Endothelial cell of umbilical vein (primary cell): ENCODE data around the gene KCTD13. TPM values are rescaled to one million over a fixed set of nuclear protein-coding genes. Genes with fewer than 3 reads are reported as not detected.

Experiments
- BruUV-seq: library from RNA; stranded (reverse); fragments of 400-500 nt; replicated peaks from 2 replicates; lab custom pipeline; 2021; lab: Mats Ljungman, UMichigan
- CTCF ChIA-PET: fragments of 300-600, 350-600 bp; sonication (Branson Sonifier 250); formaldehyde crosslinking; loops from one replicate; lab custom pipeline; 2021; ENCODE audit warnings: antibody characterized with exemption, inconsistent platforms; lab: Charles Lee
- POLR2A ChIA-PET: fragments of 300-600, 350-600 bp; sonication (Branson Sonifier 250); formaldehyde crosslinking; loops from one replicate; lab custom pipeline; 2021; ENCODE audit warnings: antibody characterized with exemption, inconsistent platforms; lab: Charles Lee
- DNase-seq: peaks from one replicate; pipeline ENCODE4 v3.0.0-alpha.2; 2011; ENCODE audit warnings: low read depth, low spot score
- FAIRE-seq: peaks from 2 replicates; lab custom pipeline; 2011; peaks lifted over from hg19 to GRCh38; lab: Jason Lieb, UNC
- H2AFZ ChIP-seq: 2 replicates; pipeline ENCODE4 v1.6.0; 2012; ENCODE audit warnings: low read depth, low read length, control low read depth, inconsistent platforms
- H3K27ac ChIP-seq: 2 replicates; pipeline ENCODE4 v1.5.1; 2011; ENCODE audit warnings: low read depth, mild to moderate bottlenecking, control low read depth, low read length, moderate library complexity; ENCODE audit not compliant: insufficient read depth
- H3K27me3 ChIP-seq, 2 experiments: 2 replicates each; pipeline versions ENCODE4 v1.6.0 to v1.6.1; 2011; ENCODE audit warnings: low read length in 2 of 2, mixed read lengths in 1 of 2; ENCODE audit not compliant: control insufficient read depth in 2 of 2, insufficient read depth in 2 of 2
- H3K36me3 ChIP-seq, 2 experiments: 2 replicates in 1 of 2; 3 replicates in 1 of 2; pipeline ENCODE4 v1.5.1; 2011; ENCODE audit warnings: low read length in 2 of 2, mild to moderate bottlenecking in 1 of 2, moderate library complexity in 1 of 2; ENCODE audit not compliant: control insufficient read depth in 2 of 2, insufficient read depth in 2 of 2; ENCODE audit errors: extremely low read depth in 1 of 2
- H3K4me1 ChIP-seq: 3 replicates; pipeline ENCODE4 v1.5.1; 2011; ENCODE audit warnings: mild to moderate bottlenecking, low read length; ENCODE audit not compliant: control insufficient read depth, insufficient read depth; ENCODE audit errors: extremely low read depth
- H3K4me2 ChIP-seq: 2 replicates; pipeline ENCODE4 v1.6.1; 2011; ENCODE audit warnings: low read length, control low read depth, mixed read lengths; ENCODE audit not compliant: insufficient read depth
- H3K4me3 ChIP-seq, 3 experiments: fragments of 200-600 bp in 1 of 3; sonication (generic), shearing (Covaris generic) in 1 of 3; replicated peaks in 1 of 3; 2 replicates each; pipeline ENCODE4 v1.5.1; 2011 to 2016; ENCODE audit warnings: control low read depth in 3 of 3, low read length in 3 of 3, mild to moderate bottlenecking in 2 of 3, inconsistent platforms in 1 of 3, low read depth in 1 of 3, moderate library complexity in 1 of 3; ENCODE audit not compliant: insufficient read depth in 1 of 3
- H3K79me2 ChIP-seq: 2 replicates; pipeline ENCODE4 v1.6.0; 2012; ENCODE audit warnings: low read length, inconsistent platforms; ENCODE audit not compliant: control insufficient read depth, insufficient read depth
- H3K9ac ChIP-seq: replicated peaks from 2 replicates; pipeline ENCODE3; 2011; ENCODE audit warnings: low read length, control low read depth; ENCODE audit not compliant: insufficient read depth; ENCODE audit errors: extremely low read depth
- H3K9me1 ChIP-seq: replicated peaks from 3 replicates; pipeline ENCODE4 v1.6.0; 2011; ENCODE audit warnings: mild to moderate bottlenecking, low read length; ENCODE audit not compliant: control insufficient read depth, insufficient read depth; ENCODE audit errors: extremely low read depth
- H3K9me3 ChIP-seq: replicated peaks from 2 replicates; pipeline ENCODE4 v1.5.1; 2012; ENCODE audit warnings: low read length, inconsistent platforms; ENCODE audit not compliant: control insufficient read depth, insufficient read depth
- H4K20me1 ChIP-seq: replicated peaks from 2 replicates; pipeline ENCODE3; 2011; ENCODE audit warnings: mild to moderate bottlenecking, low read length; ENCODE audit not compliant: control insufficient read depth, insufficient read depth; ENCODE audit errors: extremely low read depth
- CTCF ChIP-seq, 2 donors: IDR thresholded peaks; 1 replicate in 1 of 2; 2 replicates in 1 of 2; pipeline ENCODE4 v1.5.1; 2011; ENCODE audit warnings: low read length in 2 of 2, mild to moderate bottlenecking in 2 of 2, moderate library complexity in 2 of 2, control low read depth in 1 of 2, inconsistent platforms in 1 of 2, low read depth in 1 of 2; ENCODE audit not compliant: insufficient read depth in 1 of 2; ENCODE audit errors: extremely low read depth in 1 of 2
- EZH2 ChIP-seq: IDR thresholded peaks from 2 replicates; pipeline ENCODE4 v1.6.1; 2012; ENCODE audit warnings: borderline replicate concordance, low read depth, mild to moderate bottlenecking, moderate library complexity, low read length, inconsistent platforms; ENCODE audit not compliant: severe bottlenecking
- FOS ChIP-seq: IDR thresholded peaks from 2 replicates; pipeline ENCODE4 v1.6.1; 2011; ENCODE audit warnings: mild to moderate bottlenecking, low read length, moderate library complexity, borderline replicate concordance; ENCODE audit not compliant: insufficient read depth
- GATA2 ChIP-seq: IDR thresholded peaks from 2 replicates; pipeline ENCODE4 v1.7.0; 2011; ENCODE audit warnings: low read depth, mild to moderate bottlenecking, moderate library complexity, mixed read lengths, low read length; ENCODE audit not compliant: insufficient read length, insufficient read depth
- JUN ChIP-seq: IDR thresholded peaks from 2 replicates; pipeline ENCODE4 v1.6.1; 2011; ENCODE audit warnings: borderline replicate concordance, low read depth; ENCODE audit not compliant: insufficient read length, insufficient read depth
- MAX ChIP-seq: IDR thresholded peaks from 2 replicates; pipeline ENCODE4 v1.6.1; 2011; ENCODE audit not compliant: insufficient read depth, insufficient read length
- MYC ChIP-seq: IDR thresholded peaks from one replicate; pipeline ENCODE4 v1.6.1; 2011; ENCODE audit warnings: mild to moderate bottlenecking, low read depth, low read length
- POLR2A ChIP-seq: IDR thresholded peaks from 2 replicates; pipeline ENCODE4 v1.6.1; 2012; ENCODE audit warnings: low read depth, mild to moderate bottlenecking, control low read depth, low read length
- POLR2AphosphoS5 ChIP-seq: IDR thresholded peaks from 2 replicates; pipeline ENCODE4 v1.6.1; 2012; ENCODE audit warnings: low read depth, mild to moderate bottlenecking, control low read depth, low read length, moderate library complexity; ENCODE audit not compliant: insufficient read depth
- dilution Hi-C: fragments of 300-500 bp; cut with MboI; formaldehyde crosslinking; loops from one replicate; pipeline ENCODE4 v1.15.0; 2019; ENCODE audit warnings: low sequenced_read_pairs; ENCODE audit not compliant: extremely low pct_ligation_motif_present
- intact Hi-C: fragments of 100-400 bp; cut with micrococcal nuclease; formaldehyde crosslinking; loops from one replicate; pipeline ENCODE4 v1.10.0; 2022
- polyA plus RNA-seq, 4 experiments: library from polyadenylated mRNA; depleted of rRNA in 3 of 4; stranded (reverse) in 3 of 4; unstranded in 1 of 4; fragments of >200 nt; gene quantifications; 2 replicates each; pipeline versions ENCODE4 v1.2.1 to v1.2.3, GENCODE V29; 2011 to 2012; ENCODE audit warnings: missing spikeins in 1 of 4
- total RNA-seq: library from RNA; stranded (reverse); gene quantifications from 2 replicates; pipeline ENCODE4 v1.2.3, GENCODE V29; 2021

The KCTD13 gene
- total and polyA plus RNA-seq, 2 donors (not counting 3 experiments of a cell fraction or from before 2014, with no cell fraction given) = 22.6 to 24.2 TPM

GRCh38 chr16:29877266-29877961 is 48.6 kb downstream of the KCTD13 start:
- no peak overlapping the region for H3K27ac ChIP-seq
- no peaks in the 10 kb centered on the region for H3K79me2 ChIP-seq
- peaks cover 14 to 16% of the 10 kb centered on the region in 2 experiments for H3K27me3 ChIP-seq
- no peak overlapping the region for H2AFZ ChIP-seq
- BruUV-seq = no TSS peak
- H3K4me1 ChIP-seq = no peaks in the 10 kb centered on the region
- no peaks in the 10 kb centered on the region for H3K9me1 ChIP-seq
- no peaks in the 10 kb centered on the region for H3K36me3 ChIP-seq
- H3K4me2 ChIP-seq = no peak overlapping the region
- DNase-seq (peak; percentile 15), FAIRE-seq (no peak)
- H3K9me3 ChIP-seq = no peaks in the 10 kb centered on the region
- H4K20me1 ChIP-seq = no peaks in the 10 kb centered on the region
- dilution Hi-C loops = no loop called here
- no peak for TF ChIP-seq MYC
- no peak for TF ChIP-seq EZH2
- no peak for TF ChIP-seq POLR2AphosphoS5
- no peak for TF ChIP-seq GATA2
- TF ChIP-seq JUN = no peak
- TF ChIP-seq POLR2A = no peak
- no peak for TF ChIP-seq MAX
- no peak for TF ChIP-seq CTCF (IDR thresholded peaks at IDR 0.05; ENCODE audit: extremely low read depth in 1 of 2, insufficient read depth in 1 of 2, low read depth in 1 of 2, low read length in 2 of 2)
- TF ChIP-seq FOS = no peak
- ChIA-PET POLR2A (interaction anchor here (0.5 kb wide), 1 partner anchor 41 kb away, joined by 4 read pairs; no protein-coding TSS in a partner anchor), CTCF (interaction anchor here (0.6 to 2.2 kb wide), 3 partner anchors 13 to 55 kb away, joined by 3 to 9 read pairs (median 4); no protein-coding TSS in a partner anchor)
- intact Hi-C loops = no loop called here
- H3K4me3 ChIP-seq = no peak overlapping the region
- H3K9ac ChIP-seq = no peak overlapping the region
